H9 (cell line): Measurements from ENCODE around the gene APBA2. TPM values are rescaled to one million over a fixed set of nuclear protein-coding genes. Genes with fewer than 3 reads are reported as not detected.
A peak's percentile ranks its signal among the peaks of the same experiment; 100 is the strongest.

Experiments
- DNase-seq: peaks from one replicate; pipeline ENCODE4 v3.0.0-alpha.2; 2017
- H2AFZ ChIP-seq: one replicate; pipeline ENCODE4 v1.6.1; 2013; ENCODE audit warnings: mild to moderate bottlenecking, low read length, control low read depth, moderate library complexity
- H2AK5ac ChIP-seq: 2 replicates; pipeline ENCODE4 v1.6.1; 2013; ENCODE audit warnings: low read length, control low read depth, mixed read lengths; ENCODE audit not compliant: insufficient read length
- H2BK120ac ChIP-seq: one replicate; pipeline ENCODE4 v1.6.1; 2013; ENCODE audit warnings: low read depth, mild to moderate bottlenecking, low read length, control low read depth, inconsistent platforms; ENCODE audit not compliant: poor library complexity, severe bottlenecking
- H2BK12ac ChIP-seq: 2 replicates; pipeline ENCODE4 v1.6.1; 2013; ENCODE audit warnings: low read length, control low read depth, mixed read lengths, low read depth; ENCODE audit not compliant: insufficient read length
- H2BK15ac ChIP-seq: 2 replicates; pipeline ENCODE4 v1.6.1; 2013; ENCODE audit warnings: low read depth, low read length, control low read depth
- H2BK20ac ChIP-seq: one replicate; pipeline ENCODE4 v1.6.1; 2013; ENCODE audit warnings: low read depth, mild to moderate bottlenecking, low read length, control low read depth, inconsistent platforms; ENCODE audit not compliant: poor library complexity, severe bottlenecking
- H2BK5ac ChIP-seq: 2 replicates; pipeline ENCODE4 v1.6.1; 2013; ENCODE audit warnings: low read length, control low read depth, mixed read lengths; ENCODE audit not compliant: insufficient read length
- H3K14ac ChIP-seq: 2 replicates; pipeline ENCODE4 v1.6.1; 2013; ENCODE audit warnings: low read length, control low read depth; ENCODE audit not compliant: insufficient read depth
- H3K18ac ChIP-seq: 2 replicates; pipeline ENCODE4 v1.6.1; 2013; ENCODE audit warnings: low read depth, mild to moderate bottlenecking, mixed read lengths, low read length, control low read depth; ENCODE audit not compliant: insufficient read length
- H3K23ac ChIP-seq: 2 replicates; pipeline ENCODE4 v1.6.1; 2013; ENCODE audit warnings: low read length, control low read depth, mixed read lengths, low read depth; ENCODE audit not compliant: insufficient read length
- H3K23me2 ChIP-seq: 2 replicates; pipeline ENCODE4 v1.6.1; 2013; ENCODE audit warnings: low read depth, mild to moderate bottlenecking, mixed read lengths, low read length, control low read depth; ENCODE audit not compliant: insufficient read length, poor library complexity, severe bottlenecking
- H3K27ac ChIP-seq: 2 replicates; pipeline ENCODE4 v1.5.1; 2013; ENCODE audit warnings: low read length, control low read depth, mixed read lengths, low read depth; ENCODE audit not compliant: insufficient read length
- H3K27me3 ChIP-seq: 2 replicates; pipeline ENCODE4 v1.6.1; 2013; ENCODE audit warnings: low read length, control low read depth, inconsistent platforms; ENCODE audit not compliant: insufficient read depth
- H3K4ac ChIP-seq: 2 replicates; pipeline ENCODE4 v1.6.1; 2013; ENCODE audit warnings: low read depth, mild to moderate bottlenecking, control low read depth, inconsistent platforms, low read length, moderate library complexity
- H3K4me1 ChIP-seq: 2 replicates; pipeline ENCODE4 v1.6.1; 2013; ENCODE audit warnings: low read length, control low read depth, inconsistent platforms; ENCODE audit not compliant: insufficient read depth
- H3K4me2 ChIP-seq: 2 replicates; pipeline ENCODE4 v1.6.1; 2013; ENCODE audit warnings: low read length, control low read depth, mixed read lengths; ENCODE audit not compliant: insufficient read length, insufficient read depth
- H3K56ac ChIP-seq: 2 replicates; pipeline ENCODE4 v1.6.1; 2013; ENCODE audit warnings: low read depth, mild to moderate bottlenecking, mixed read lengths, low read length, control low read depth; ENCODE audit not compliant: insufficient read length
- H3K79me1 ChIP-seq: 2 replicates; pipeline ENCODE4 v1.6.1; 2013; ENCODE audit warnings: low read depth, mild to moderate bottlenecking, moderate library complexity, low read length, control low read depth, inconsistent platforms; ENCODE audit not compliant: insufficient read depth, poor library complexity, severe bottlenecking
- H3K79me2 ChIP-seq: 2 replicates; pipeline ENCODE4 v1.6.1; 2013; ENCODE audit warnings: low read length, control low read depth, inconsistent platforms; ENCODE audit not compliant: insufficient read depth
- H3K9ac ChIP-seq: 2 replicates; pipeline ENCODE4 v1.6.1; 2013; ENCODE audit warnings: low read length, control low read depth, mixed read lengths; ENCODE audit not compliant: insufficient read length; ENCODE audit errors: extremely low read depth
- H3K9me3 ChIP-seq: one replicate; pipeline ENCODE4 v1.6.1; 2013; ENCODE audit warnings: low read depth, low read length, inconsistent platforms; ENCODE audit not compliant: control insufficient read depth
- H3T11ph ChIP-seq: one replicate; pipeline ENCODE4 v1.6.1; 2013; ENCODE audit warnings: mild to moderate bottlenecking, low read length, control low read depth, inconsistent platforms
- H4K20me1 ChIP-seq: one replicate; pipeline ENCODE4 v1.6.1; 2013; ENCODE audit not compliant: control insufficient read depth, insufficient read length, insufficient read depth
- H4K5ac ChIP-seq: 2 replicates; pipeline ENCODE4 v1.6.1; 2013; ENCODE audit warnings: low read depth, mild to moderate bottlenecking, mixed read lengths, low read length, control low read depth; ENCODE audit not compliant: insufficient read length
- H4K8ac ChIP-seq: replicated peaks from 2 replicates; pipeline ENCODE4 v1.6.1; 2013; ENCODE audit warnings: low read length, control low read depth, mixed read lengths, low read depth; ENCODE audit not compliant: insufficient read length
- H4K91ac ChIP-seq: 2 replicates; pipeline ENCODE4 v1.6.1; 2013; ENCODE audit warnings: low read depth, mild to moderate bottlenecking, moderate library complexity, mixed read lengths, low read length, control low read depth; ENCODE audit not compliant: insufficient read length
- H3K27ac Mint-ChIP-seq, 3 experiments: 2 replicates in 2 of 3; 3 replicates in 1 of 3; pipeline ENCODE4 v1.8.0; 2020 to 2021; ENCODE audit warnings: mixed read lengths in 3 of 3, mild to moderate bottlenecking in 1 of 3, moderate library complexity in 1 of 3
- H3K27me3 Mint-ChIP-seq: 2 replicates; pipeline ENCODE4 v1.8.0; 2021; ENCODE audit warnings: low read depth, mild to moderate bottlenecking, moderate library complexity, mixed read lengths
- H3K36me3 Mint-ChIP-seq, 3 experiments: 2 replicates in 2 of 3; 3 replicates in 1 of 3; pipeline ENCODE4 v1.8.0; 2020 to 2021; ENCODE audit warnings: low read depth in 3 of 3, mixed read lengths in 3 of 3; ENCODE audit not compliant: insufficient read depth in 1 of 3
- H3K4me1 Mint-ChIP-seq, 2 experiments: 2 replicates each; pipeline ENCODE4 v1.8.0; 2020; ENCODE audit warnings: mixed read lengths in 2 of 2
- H3K4me3 Mint-ChIP-seq, 2 experiments: 2 replicates in 1 of 2; 3 replicates in 1 of 2; pipeline ENCODE4 v1.8.0; 2020 to 2021; ENCODE audit warnings: mild to moderate bottlenecking in 2 of 2, mixed read lengths in 2 of 2, moderate library complexity in 1 of 2
- H3K9me3 Mint-ChIP-seq, 2 experiments: 2 replicates in 1 of 2; 3 replicates in 1 of 2; pipeline ENCODE4 v1.8.0; 2020; ENCODE audit warnings: mild to moderate bottlenecking in 2 of 2, mixed read lengths in 2 of 2, moderate library complexity in 1 of 2
- CTCF ChIP-seq: fragments of 200-600 bp; sonication (generic); conservative IDR thresholded peaks from 3 replicates; pipeline ENCODE4 v1.8.0; 2021; ENCODE audit warnings: antibody characterized with exemption, mild to moderate bottlenecking
- WGBS: extraction: QIAGEN DNeasy Blood & Tissue Kit; methylation state at CpG from one replicate; pipeline ENCODE4 v1.1.7; 2013; ENCODE audit warnings: missing lambda C conversion rate, low lambda C conversion rate, mixed read lengths; ENCODE audit not compliant: insufficient read length; ENCODE audit errors: extremely low coverage; 5-methylcytosine and 5-hydroxymethylcytosine counted together
- total RNA-seq: library from RNA; stranded (reverse); gene quantifications from 2 replicates; pipeline ENCODE4 v1.2.1, GENCODE V29; 2021

The APBA2 gene
- total RNA-seq, 1 experiment from 2014 or later = 14.3 TPM

DNA sequence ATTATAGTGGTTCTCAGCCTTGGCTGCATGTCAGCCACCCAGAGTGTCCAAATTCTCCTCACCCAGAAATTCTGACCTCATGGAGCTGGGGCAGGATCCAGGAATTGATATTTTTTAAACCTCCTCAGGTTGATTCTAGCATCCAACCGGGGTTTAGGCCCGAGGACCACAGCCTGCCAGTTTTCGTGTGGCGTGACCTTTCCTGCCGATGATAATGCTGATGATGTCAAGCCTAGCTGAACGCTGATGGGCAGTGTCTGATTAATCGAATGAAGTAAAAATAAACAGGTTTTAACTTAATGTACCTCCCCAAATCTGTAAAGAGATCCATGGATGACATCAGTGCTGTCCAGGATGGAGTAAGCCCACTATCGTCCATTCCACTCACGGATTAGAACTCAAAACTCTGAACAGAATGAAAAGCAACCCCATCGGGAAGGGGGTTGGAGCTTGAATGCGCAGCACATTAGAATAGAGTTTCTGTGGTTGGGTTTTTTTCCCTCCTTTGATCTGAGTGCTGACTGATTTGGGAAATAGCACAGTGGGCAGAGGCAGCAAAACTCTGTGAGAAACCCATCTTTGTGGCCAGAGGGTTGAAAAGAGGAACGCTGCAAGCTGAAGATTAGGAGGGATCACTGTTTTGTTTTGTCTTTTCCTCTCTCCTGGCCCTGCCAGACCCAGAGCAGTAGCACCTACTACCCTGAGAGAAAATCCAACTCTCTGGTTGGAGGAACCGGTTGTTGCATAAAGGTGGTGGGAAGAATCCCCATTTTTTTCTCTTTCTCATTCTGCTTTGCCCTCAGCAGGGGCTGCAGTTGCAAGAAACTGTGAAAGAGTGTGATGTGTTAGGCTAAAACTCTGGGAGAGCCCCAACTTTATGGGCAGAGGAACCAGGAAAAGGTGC is 153.9 kb downstream of the APBA2 start:
- Histone ChIP-seq H4K91ac (no peak overlapping the region), H3K4ac (no peak overlapping the region), H3K4me2 (no peak overlapping the region), H3K18ac (no peak overlapping the region), H3K79me1 (no peaks in the 10 kb centered on the region), H2BK20ac (no peak overlapping the region), H2AFZ (no peak overlapping the region), H2BK12ac (no peak overlapping the region), H3T11ph (no peak overlapping the region), H3K9ac (no peak overlapping the region), H2BK120ac (no peak overlapping the region), H3K27ac (no peak overlapping the region), H3K79me2 (no peaks in the 10 kb centered on the region), H3K23ac (no peak overlapping the region), H2BK15ac (no peak overlapping the region), H3K9me3 (no peaks in the 10 kb centered on the region), H4K8ac (no peak overlapping the region), H3K23me2 (no peaks in the 10 kb centered on the region), H3K4me1 (peaks cover 6% of the 10 kb centered on the region), H3K14ac (no peak overlapping the region), H3K56ac (no peak overlapping the region), H4K20me1 (no peaks in the 10 kb centered on the region), H2BK5ac (no peak overlapping the region), H4K5ac (no peak overlapping the region), H2AK5ac (no peak overlapping the region), H3K27me3 (no peaks in the 10 kb centered on the region)
- no CpG with 5 or more reads among the region's 13 CpGs for WGBS
- H3K4me1 Mint-ChIP-seq = peaks cover 26 to 54% of the 10 kb centered on the region in 2 experiments
- peaks cover 0 to 5% of the 10 kb centered on the region in 2 experiments; a peak in 1 of 5 replicates for H3K9me3 Mint-ChIP-seq
- no peak for DNase-seq
- H3K27me3 Mint-ChIP-seq = no peaks in the 10 kb centered on the region; the same call in 1 of the 2 replicates
- TF ChIP-seq CTCF = no peak
- peaks cover 0 to 7% (median 0%) of the 10 kb centered on the region in 3 experiments; a peak in 3 of 7 replicates for H3K36me3 Mint-ChIP-seq
- no peak overlapping the region; a peak in 1 of 5 replicates for H3K4me3 Mint-ChIP-seq
- peak overlapping the region; percentile 25 to 86 (median 85); a peak in 6 of 7 replicates for H3K27ac Mint-ChIP-seq
